HuH-7 (cell line): Measurements from ENCODE around the gene MAD1L1.
"Not testable (repeated sequence)": the region's sequence is repeated elsewhere in the genome, so short reads cannot be mapped to it uniquely, and the experiment has no call there.

Experiments
- DNase-seq: peaks from one replicate; pipeline ENCODE4 v3.0.0; 2011; ENCODE audit warnings: low spot score

The MAD1L1 gene

DNA sequence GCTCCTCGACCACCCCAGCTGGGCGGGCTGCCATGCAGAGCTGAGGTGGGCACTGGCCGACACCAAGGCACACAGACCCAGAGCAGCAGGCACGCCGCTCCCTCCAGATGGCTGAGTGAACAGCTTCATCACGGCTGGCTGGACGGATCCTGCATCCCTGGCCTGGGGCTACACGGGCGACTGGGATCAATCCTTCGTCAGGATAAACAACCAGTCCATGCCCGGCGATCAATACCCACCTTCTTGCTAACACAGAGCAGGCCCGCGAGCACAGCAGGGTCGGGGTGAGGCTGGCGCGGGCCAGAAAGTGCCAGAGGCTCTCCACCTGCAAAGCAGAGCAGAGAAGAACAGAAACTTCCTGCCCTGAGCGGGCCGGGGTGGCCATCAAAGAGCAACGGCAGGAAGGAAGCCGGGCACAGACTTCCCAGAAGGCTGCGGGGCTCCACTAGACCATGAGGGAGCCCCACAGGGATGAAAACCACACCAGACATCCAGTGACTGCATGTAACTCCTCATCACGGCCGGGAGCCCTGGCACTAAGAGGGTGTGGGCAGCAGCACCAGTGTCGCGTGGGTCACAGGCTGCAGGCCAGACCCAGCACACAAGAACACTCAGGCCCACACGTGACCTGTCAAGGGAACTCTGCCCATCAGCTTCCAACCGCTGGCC, 166.4 kb downstream of the MAD1L1 start:
- no peak for DNase-seq

DNA sequence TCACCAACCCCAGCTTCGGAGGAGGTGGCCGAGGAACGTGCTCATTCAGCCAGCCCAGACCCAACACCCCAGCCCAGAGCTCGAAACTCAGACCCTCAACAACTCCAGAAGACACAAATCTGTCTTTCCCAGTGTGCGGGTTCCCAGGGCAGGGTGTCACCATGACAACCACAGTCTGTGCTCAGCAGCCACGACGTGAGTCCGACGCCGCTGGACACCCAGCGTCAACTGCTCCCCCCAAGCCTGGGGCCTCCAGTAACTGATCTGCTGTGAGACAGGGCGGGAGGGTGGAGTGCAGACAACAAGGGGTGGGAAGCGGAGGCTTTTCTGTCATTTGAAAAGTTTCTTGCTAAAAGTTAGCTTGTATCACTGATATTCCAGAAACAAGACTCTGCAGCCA, 167.2 kb downstream of the MAD1L1 start:
- DNase-seq: no peak

DNA sequence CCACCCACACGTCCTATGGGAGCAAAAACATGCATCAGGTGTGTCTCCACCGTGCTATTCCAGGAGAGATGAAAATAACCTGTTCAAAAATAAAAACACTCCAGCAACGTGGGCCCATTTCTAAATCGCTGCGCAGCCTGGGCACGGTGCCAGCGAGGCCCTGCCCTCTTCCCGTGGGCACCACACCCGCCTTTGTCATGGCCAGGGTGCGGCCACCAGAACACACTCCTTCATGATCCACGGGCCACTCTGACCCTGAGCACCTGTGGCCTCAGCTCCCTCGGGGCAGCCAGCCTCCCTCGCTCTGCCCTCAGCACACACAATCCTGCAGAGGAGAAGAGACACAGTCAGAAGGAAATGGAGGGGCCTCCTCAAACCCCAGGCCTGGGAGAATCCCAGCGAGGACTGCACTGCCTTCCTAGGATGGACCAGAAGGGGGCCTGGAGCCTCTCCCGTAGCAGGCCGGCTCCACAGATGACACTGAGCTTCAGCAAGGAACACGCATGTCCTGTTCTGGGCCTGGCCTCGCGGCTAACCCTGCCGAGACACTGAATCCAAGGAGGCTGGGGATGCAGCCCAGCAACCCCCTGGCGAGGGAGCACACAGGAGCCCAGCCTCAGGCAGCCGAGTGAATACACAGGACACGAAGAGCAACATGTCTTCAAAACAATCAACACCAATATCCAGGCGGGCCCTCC, 169.0 kb downstream of the MAD1L1 start:
- peak; percentile 37 for DNase-seq

DNA sequence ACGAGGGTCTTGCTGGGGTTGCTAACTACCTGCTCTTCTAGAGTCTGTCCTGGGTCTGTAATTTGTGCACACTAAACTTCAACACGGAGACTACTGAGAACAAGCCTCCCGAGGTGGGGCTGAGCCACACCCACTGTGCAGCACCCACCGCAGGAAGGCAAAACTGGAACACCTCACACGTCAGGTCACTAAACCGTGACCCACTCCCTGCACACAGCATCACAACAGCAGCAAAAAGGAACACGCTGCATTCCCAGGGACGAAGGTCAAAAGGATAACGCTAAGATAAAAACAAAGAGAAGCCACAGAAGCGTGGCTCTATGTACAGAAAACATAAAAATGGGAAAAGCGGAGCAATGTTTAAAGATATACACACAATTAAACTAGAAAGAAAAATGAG, 170.1 kb downstream of the MAD1L1 start:
- DNase-seq: peak; percentile 65

DNA sequence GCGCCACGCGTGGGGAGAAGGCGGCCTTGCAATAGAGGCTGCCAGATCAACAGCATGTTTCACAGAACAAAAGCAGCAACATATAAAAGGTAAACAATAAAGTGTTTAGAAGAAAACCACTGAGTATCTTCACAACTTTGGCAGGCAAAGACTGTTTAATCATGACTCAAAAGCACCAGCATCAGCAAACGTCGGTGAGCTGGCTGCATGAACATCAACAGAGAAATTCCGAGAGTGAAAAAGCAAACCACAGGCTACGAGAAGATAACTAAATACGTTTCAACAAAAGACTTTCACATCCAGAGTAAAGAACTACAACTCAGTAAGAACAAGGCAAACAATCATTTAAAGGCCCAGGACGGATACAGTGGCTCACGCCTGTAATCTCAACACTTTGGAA, 172.0 kb downstream of the MAD1L1 start:
- DNase-seq: no peak

DNA sequence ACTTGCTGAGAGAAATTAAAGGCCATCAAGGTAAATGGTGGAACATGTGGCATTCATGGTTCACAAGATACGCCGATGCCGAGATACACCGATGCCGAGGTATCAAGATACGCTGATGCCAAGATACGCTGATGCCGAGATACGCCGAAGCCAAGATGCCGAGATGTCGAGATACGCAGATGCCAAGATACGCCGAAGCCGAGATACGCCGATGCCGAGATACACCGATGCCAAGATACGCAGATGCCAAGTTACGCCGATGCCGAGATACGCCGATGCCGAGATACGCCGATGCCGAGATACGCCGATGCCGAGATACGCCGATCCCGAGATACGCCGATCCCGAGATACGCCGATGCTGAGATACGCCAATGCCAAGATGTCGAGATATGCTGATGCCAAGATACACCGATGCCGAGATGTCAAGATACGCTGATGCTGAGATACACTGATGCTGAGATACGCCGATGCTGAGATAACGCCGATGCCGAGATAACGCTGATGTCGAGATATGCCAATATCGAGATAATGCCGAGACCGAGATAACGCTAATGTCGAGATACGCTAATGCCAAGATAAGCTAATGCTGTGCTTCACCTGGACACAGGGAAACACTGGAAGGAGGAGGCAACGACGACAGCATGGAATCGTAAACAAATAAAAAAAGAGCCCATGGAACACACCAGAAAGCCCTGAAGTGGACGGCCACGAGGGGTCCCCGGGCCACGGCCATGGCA, 172.6 kb downstream of the MAD1L1 start:
- no peak for DNase-seq

DNA sequence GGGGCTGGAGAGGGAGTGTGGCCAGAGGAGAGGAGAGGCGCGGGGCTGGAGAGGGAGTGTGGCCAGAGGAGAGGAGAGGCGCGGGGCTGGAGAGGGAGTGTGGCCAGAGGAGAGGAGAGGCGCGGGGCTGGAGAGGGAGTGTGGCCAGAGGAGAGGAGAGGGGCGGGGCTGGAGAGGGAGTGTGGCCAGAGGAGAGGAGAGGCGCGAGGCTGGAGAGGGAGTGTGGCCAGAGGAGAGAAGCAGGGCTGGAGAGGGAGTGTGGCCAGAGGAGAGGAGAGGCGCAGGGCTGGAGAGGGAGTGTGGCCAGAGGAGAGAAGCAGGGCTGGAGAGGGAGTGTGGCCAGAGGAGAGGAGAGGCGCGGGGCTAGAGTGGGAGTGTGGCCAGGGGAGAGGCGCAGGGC, 174.5 kb downstream of the MAD1L1 start:
- DNase-seq: not testable (repeated sequence)

DNA sequence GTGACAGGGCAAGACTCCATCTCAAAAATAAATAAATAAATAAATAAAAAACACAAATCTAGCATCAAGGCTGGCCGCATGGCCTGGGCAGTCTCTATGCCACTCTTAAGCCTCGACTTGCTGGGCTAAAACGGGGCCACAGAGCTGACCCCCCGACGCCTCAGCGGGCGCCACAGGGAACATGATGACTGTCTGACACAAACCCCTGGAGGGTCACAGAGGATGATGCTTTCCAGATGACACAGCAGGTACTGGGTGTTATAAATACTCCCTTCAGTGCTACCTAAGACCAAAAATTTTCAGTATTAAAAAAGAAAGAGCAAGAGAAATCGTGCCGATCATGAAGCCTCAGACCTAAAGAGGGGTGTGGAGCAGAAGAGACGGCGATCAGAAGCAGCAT, 176.8 kb downstream of the MAD1L1 start:
- DNase-seq: no peak

DNA sequence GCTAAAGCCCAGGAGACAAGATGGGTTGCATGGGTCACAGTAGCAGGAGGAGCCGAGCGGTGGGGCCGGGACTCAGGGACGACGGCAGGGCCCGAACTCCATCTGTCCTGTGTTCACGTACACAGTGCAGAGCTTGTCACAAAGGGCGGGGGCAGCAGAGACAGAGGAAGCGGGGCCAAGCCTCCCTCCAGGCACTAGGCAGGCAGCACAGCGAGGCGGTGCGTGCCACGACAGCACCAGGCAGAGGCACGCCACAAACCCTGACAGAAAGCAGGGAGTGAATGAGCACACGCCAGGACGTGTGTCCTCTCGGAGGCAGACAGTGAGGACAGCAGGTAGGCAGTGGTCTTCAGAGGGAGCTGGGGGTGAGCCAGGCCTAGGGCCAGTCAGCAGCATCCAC, 177.8 kb downstream of the MAD1L1 start:
- no peak for DNase-seq

DNA sequence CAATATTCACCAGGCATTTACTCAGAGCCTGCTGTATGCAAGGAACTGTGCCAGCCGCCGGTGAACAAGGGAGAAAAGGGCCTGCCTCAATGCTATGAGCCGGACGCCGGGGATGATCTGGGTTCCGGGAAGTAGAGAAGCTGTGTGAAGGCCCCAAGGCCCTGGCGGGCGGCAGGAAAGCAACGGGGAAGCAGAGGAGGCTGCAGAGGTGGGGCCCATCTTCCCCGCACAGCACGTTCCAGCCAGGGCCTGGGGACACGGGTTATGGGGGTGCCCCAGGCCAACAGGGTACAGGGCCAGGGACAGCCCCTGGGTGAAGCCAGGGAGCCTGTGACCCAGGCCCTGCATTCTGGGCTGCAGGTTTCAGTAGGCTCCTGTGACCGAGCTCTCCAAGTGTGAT, 179.3 kb downstream of the MAD1L1 start:
- no peak for DNase-seq

DNA sequence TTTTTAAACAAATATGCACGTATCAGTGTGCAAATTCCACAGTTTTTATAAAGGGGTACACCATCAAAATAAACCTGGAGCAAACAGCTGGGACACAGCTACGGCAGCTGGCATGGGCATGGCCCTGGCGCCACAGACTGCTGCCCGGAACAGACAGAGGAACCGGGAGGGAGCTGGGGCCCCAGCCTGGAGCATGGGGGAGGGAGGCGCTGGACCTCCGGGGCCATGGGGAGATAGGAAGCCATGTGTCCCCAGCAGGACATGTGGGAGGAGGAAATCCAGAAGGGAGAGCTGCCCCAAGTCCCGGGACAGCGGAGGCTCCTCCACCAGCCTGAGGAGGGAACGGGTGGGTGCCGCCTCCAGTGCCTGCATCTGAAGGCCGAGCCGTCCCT, 180.1 kb downstream of the MAD1L1 start:
- no peak for DNase-seq

DNA sequence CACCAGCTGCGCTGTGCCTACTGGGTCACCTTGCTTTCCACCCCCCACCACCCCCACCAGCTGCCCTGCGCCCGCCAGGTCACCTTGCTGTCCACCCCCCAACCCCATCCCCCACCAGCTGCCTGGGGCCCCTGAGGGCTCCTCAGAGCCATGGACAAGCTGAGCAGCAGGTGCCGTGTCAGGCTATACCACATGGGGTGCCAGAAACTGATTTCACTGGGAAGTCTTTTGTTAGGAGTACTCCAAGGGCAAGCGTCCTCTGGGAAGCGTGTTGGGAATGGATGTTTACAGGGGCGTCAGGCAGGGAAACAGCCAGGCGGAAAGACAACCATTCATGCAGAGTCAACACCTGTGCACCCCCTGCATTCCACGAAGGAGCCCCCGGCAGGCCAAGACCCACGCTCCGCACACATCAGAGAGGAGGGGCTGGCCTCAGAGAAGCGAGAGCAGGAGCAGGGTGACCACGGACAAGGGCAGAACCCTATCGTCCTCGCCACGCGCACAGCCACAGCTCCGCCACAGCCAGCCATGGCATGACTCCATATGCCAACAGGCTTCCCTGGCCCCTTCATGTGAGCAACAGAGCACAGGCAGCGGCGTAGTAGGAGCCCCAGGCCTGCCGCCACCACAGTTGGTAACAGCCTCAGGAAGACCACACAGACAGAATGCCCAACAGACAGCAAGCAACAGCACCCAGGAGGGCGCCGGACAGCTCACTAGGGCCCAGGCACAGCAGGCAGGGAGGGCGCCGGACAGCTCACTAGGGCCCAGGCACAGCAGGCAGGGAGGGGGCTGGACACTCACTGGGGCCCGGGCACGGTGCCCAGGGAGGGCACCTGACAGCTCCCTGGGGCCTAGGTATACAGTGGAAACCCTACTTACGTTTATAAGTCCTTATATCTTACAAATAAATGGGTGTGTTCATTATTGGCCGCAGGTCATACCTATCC, 180.8 kb downstream of the MAD1L1 start:
- DNase-seq: no peak

DNA sequence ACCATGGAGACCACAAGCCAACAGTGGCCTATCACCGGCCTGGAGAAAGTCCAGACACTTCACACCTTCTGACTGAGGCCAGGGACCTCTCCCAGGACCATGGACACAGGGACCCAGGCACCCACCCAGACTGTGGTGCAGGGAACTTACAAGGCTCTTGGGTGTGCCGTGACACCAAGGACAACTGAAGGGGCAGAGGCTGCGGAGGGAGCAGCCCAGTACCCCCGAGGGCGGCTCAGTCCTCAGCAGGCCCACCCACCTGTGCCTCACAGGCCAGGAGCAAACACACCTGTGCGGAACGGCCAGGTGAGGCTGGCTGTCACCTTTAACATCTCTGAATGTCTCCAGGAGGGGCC, 182.3 kb downstream of the MAD1L1 start:
- DNase-seq: no peak

DNA sequence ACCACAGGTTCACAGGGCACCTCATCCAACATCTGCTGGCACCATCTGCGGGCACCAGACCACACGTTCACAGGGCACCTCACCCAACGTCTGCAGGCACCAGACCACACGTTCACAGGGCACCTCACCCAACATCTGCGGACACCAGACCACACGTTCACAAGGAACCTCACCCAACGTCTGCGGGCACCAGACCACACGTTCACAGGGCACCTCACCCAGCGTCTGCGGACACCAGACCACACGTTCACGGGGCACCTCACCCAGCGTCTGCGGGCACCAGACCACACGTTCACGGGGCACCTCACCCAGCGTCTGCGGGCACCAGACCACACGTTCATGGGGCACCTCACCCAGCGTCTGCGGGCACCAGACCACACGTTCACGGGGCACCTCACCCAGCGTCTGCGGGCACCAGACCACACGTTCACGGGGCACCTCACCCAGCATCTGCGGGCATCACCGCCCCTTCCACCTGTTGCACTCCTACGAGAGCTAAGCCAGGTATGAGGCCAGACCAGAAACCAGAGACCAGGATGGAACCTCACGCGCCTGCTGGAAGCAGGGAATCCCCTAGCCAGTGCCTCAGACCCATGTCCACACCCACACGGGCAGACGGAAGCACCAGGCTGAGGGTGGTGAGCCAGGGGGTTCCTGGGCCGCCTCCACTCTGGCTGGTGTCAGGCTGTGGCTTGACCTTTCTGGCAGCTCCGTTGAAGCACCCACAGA, 182.8 kb downstream of the MAD1L1 start:
- no peak for DNase-seq

DNA sequence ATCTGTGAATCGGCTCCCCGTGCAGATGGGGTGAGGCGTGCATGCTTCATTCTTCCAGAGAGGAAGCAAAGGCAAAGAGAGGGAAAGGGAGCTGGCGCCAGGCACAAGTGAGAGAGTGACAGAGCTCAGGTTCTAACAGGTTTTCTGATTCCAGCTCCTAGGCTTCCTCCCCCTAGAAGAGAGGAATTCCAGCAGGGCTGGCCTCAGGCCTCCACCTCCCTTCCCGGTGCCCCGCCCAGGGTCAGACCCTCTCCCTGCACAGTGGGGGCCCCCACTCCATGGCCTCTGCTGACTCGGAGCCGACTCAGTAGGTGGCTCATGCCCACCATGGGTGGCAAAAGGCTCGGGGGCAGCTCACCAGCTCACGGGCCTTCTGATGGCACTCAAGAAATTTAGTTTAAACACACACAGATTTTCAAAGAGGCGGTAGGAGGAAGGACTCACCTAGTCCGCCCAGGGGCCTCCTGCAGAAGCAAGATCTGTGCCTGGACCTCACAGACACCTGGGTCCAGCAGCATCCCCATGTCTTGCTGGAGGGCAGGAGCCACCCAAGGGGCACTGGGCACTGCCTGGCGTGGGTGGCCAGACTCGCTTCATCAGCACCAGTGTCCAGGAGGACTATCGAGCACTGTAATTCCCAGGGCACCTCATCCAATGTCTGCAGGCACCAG, 183.5 kb downstream of the MAD1L1 start:
- DNase-seq: no peak

DNA sequence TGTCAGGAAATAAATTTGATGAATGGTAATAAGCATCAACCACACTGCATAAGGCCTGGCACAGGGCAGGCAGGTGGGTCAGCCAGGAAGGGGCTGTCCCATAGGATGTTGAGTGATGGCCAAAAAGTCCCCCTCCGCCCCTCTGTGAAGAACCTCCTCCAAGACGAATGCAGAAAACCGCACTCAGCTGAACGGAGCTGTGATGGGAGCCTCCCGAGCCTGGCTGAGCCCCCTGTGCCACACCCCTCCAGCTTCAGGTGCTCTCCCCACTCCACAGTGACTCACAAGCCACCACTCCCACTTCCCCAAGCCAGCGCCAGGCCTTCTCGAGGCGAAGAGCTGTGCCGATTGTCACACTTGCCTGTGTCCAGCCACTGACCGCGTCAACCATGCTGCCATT, 184.2 kb downstream of the MAD1L1 start:
- DNase-seq: no peak

DNA sequence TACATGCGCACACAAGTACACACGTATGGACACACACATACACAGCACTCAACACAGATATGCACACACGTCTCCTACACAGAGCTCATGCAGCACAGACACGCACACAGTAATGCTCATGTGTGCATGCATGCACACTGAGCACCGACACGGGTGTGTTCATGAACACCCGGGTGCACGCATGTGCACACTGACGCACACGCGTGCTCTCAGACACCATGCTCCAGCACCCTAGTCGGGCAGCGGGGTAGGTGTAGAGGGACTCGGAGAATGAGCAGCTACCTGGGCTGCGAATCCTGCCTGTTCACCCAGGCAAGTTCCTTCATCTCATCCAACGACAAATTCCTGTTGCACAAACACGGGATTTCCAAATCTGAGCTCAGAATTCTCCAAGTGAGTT, 184.7 kb downstream of the MAD1L1 start:
- no peak for DNase-seq

DNA sequence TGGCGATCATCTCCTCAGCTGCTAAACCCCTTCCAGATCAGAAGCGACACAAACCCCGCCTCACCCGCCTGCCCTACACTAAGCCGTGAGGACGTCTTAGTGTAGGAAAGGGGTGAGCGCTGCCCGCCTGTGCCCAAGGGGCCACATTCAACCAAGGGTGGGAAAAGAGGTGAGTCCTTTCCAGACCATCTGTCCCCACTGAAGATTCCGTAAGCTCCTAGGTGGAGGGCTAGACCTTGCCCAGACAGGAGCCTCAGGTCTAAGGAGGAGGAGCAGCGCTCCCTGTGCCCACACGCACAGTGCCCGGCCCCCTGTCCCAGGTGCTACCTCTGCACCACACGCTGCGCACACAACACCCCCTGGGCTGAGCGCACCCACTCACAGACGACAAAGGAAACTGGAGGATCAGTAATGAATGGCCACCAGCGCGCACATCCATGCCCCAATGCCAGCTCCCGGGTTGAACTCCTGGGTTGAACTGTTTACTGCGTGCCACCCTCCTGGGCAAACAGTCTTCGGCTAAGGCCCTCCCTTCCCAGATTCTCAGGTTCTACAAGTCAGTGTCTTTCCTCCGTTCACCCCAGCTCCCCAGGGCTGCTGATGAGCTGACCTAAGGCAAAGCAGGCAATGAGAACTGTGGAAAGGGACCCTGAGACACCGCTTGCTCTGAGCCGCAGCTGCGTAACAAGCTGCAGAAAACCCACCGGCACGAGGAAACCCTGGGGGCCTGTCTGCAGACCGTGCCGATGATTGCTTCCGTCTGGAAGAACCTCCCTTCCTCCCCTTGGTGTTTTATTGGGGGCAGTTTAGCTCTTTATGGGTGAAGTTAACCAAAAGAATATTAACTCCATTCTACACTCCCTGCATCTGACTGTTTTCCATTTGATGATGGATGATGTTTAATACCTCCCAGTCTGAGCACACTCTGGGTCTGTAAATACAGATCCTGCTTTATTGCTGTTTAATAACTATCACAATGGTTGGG, 185.9 kb downstream of the MAD1L1 start:
- DNase-seq: no peak

DNA sequence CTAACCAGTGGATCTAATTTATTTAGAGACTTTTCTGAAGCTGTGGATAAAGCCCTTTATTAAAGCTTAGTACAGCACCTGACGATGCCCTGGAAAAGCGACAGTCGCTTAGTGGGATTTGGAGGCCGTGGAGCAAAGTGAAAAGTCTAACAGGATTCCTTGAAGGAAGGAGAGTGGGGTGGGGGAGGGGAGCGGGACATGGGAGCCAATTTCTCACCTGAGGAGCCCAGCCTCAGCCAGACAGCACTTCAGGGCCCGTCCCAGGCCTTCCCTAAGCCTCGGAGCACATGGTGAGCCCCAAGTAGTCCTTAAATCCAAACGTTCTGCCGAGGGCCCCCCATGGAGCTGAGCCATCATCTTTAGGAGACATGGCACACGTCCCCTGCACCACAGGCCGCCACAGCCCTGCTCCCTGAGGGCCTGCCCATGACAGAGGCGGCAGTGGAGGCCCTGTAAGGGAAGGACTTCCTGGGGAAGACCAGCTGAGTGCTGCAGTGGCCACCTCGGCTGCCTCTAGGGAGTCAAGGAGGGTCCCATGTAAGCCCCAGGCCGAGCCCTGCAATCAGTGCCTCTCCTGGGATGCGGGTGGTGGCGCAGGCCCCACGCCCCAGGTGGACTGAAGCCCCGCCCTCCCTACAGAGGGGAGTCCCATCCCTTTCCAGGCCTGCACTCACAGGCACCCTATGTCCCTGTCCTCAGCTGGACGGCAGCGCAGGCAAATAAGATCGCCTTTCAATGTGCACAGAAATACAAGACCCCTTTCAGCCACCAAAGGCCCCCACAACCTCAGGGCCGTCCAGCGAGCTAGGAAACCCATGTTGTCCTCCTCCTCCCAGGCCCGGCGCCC, 187.0 kb downstream of the MAD1L1 start:
- DNase-seq: no peak
